GM21825 (cell line): ENCODE data around the gene AIFM1.

ENCODE experiments used
- ATAC-seq: cut with Tn5 transposase; IDR thresholded peaks from one replicate; pipeline ENCODE4 v1.9.1; 2021; ENCODE audit warnings: mild to moderate bottlenecking, moderate library complexity; ENCODE audit not compliant: unreplicated experiment

Gene AIFM1

DNA sequence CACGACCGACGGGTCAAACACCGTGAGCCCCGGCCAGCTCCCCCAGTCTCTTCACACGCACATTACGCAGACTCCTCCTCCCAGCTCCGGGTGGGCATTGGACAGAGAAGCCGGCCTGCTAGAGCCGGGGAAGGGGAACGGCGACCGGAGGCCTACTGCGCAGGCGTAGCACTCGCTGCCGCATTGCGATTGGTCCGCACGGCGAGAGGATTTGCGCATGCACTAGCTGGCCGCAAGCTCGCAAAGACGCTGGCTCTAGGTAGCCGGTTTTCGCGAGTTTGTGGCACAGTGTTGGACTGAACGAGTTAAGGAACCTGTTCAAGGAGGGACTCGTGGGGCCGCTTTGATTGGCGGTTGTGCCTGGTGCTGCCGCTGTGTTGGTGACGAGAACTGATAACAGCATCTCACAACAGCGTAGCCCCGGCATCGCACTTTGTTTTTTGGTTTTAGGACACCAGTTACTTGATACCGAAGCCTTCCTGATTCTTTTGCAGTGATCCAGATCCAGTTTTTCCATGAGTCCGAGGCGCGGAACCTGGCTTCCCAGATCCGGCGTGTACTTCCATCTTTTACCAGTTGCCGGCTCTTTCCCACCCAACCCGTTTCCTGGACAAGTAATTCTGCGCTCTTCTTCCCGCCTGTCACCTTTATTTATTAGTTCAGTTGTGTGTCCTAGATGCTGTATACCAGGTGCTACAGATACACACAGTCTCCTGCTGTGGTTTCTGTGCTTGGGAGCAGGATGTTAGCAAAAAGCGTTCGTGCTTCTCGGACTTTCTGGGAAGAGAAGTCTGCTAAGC lies at the start of gene AIFM1:
AIFM1 (minus strand) TSS at position 139 of the 800 bp plus-strand sequence. CDS start 185 bp downstream, outside the sequence.
- peak; percentile 85 for ATAC-seq

- ATAC-seq: no peak
Measured at GRCh38 chrX:130213376-130213775, 47.7 kb upstream of the AIFM1 start.

- ATAC-seq: no peak
Measured at GRCh38 chrX:130212371-130212770, 46.7 kb upstream of the AIFM1 start.

DNA sequence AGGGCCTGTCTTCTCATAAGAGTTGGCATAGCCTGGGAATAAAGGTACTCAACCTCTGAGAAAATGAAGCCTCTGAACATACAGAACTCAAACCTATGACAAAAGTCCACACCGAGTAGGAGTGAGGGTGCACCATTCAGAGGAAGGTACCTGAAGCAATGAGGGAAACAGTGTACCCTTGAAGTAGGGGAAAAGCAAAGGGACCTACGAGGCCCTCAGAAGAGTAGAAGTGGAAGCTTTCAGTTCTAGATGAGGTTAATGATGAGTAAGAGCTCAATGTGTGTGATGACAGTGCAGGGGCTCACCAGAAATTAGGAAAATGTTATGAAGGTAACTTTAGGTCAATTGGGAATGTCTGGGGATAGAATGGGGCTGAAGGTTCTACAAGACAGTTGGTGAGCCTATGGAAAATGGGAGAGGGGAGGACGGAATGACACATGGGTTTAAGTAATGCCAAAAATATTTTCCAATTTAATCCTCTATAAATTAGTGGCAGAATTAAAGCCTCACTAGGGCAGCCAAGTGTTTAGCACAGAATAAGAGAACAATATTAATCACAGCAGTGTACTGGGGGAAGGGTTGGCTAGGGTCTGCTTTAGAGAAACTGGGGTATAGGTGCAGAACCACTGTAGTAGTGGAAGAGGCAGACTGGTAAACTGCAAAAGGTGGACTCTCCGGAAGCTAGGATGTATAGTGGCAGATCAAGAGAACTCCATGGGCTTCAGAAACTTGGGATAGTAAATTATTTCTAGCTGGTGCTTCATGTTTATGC lies 46.0 kb upstream of the AIFM1 start:
- no peak for ATAC-seq

- ATAC-seq: no peak
Measured at GRCh38 chrX:130204647-130205046, 39.0 kb upstream of the AIFM1 start.

DNA sequence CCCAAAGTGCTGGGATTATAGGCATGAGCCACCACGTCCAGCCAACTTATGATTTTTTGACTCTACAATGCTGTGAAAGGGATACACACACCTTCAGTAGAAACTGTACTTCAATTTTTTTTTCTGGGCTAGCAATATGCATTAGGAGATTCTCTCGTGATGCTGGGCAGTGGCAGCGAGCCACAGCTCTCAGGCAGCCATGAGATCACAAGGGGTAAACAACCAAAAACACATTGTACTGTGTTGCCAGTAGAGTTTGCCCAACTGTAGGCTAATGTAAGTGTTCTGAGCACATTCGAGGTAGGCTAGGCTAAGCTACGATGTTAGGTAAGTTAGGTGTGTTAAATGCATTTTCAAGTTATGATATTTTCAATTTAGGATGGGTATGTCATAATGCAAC lies 31.8 kb upstream of the AIFM1 start:
- no peak for ATAC-seq

GRCh38 chrX:130196466-130196865 lies 30.8 kb upstream of the AIFM1 start:
- ATAC-seq: no peak

GRCh38 chrX:130190801-130191200 lies 25.2 kb upstream of the AIFM1 start:
- ATAC-seq: no peak

DNA sequence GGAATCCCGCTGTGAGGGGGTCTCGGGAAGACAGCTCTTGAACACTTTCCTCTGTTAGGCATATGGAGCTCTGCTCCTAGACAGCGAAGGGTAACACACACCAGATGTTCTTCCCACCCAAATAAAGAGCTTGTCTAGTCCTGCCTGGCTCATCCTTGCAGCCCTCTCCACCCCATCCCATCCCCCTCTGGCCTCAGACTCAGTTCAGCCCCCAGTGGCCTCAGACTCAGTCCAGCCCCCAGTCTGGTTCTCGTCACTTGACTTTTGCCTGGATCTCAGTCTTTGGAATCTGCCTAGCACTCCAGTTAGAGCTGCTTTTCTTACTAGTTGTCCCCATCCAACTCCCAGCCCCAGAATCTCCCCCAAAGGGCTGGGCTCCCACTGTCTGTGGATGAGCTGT lies 21.0 kb upstream of the AIFM1 start:
- no peak for ATAC-seq

GRCh38 chrX:130184857-130185256 lies 19.2 kb upstream of the AIFM1 start:
- no peak for ATAC-seq

- no peak for ATAC-seq
Measured at GRCh38 chrX:130184168-130184567, 18.5 kb upstream of the AIFM1 start.

- ATAC-seq: no peak
Measured at GRCh38 chrX:130179579-130180215, 14.1 kb upstream of the AIFM1 start.

DNA sequence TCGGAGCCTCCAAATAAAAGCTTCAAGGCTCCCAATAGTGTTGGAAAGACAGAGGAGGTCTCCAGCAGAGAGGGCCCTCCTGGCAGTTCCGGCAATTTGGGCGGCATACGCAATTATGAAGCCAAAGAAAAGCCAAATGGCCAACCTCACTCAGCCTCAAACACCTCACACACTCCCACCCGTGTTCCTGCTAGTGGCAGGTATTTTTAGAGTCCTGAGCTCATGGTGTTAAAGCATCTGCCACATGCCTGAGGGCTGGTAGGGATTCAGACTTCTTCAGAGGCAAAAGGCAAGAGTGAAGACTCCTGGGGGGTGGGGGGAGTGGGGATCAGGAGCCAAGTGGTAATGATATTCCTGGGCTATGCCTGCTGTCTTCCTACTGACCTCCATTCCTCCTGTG lies 13.5 kb upstream of the AIFM1 start:
- ATAC-seq: no peak

DNA sequence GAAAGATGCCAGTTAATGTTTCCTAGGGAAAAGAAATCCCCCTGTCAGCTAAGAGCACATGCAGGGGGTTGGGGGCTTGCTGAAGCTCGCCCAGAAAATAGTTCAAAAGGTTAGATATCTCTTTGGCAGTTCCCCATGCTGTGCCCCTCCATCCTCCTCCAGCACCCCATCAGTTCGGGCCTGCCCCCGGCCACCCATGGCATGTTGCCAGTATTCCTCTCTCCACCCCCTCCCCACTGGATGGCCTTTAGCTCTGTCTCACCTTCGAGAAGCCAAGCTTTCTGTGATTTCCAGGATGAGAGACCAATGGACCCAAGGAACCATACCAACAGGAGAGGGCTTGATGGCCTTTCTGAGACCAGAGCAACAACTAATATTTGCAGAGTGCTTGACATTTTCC lies 11.3 kb upstream of the AIFM1 start:
- no peak for ATAC-seq

DNA sequence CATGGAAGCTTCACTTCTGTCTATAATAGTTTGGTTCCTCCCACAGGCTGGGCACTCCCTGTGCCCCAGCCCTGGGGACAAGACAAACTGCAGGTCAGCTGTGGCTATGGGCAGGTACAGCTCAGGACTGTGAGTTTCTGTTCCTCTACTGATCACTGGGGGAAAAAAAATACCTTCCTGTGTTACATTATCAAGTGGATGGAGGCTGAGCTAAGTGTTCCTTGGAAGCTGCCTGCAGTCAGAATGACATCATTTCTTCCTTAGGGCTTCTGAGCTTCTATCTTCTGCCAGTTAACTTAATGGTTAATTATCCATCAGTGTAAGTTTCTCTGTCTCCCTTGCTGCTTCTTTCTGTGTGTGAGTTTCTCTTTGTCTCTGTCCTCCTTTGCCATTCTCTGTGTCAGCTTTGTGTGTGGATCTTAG lies 10.7 kb upstream of the AIFM1 start:
- peak; percentile 80 for ATAC-seq

- ATAC-seq: no peak
Measured at GRCh38 chrX:130174937-130175336, 9.3 kb upstream of the AIFM1 start.

DNA sequence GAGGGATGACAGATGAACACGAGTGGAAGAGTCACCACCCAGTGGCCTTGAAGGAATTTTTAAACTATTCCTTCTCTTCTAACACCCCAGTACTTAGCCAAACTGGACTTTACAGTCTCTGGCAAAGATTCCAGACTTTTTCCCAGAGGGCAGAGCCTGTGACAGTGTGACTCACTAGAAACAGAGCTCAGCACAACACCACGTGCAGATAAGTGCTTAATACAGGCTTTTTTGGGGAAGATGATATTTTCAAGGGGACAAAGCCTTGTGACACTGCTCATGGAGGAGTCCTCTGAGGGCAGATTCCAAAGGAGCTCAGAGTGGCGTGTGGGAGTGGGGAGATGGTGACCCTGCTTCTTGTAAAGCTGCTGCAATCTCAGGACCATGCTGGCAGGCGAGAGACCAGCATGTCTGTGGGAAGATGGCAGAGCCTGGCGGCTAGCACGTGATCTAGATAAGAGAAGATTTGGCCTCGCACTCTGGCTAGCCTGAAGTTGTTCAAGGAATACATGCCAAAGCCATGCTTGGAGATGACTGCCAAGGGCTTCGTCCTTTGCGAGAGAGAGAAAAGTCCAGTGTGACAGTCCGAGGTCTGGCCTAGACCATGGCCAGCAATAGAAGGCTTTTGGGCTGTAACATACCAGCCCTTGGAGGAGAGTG lies 8.5 kb upstream of the AIFM1 start:
- no peak for ATAC-seq

DNA sequence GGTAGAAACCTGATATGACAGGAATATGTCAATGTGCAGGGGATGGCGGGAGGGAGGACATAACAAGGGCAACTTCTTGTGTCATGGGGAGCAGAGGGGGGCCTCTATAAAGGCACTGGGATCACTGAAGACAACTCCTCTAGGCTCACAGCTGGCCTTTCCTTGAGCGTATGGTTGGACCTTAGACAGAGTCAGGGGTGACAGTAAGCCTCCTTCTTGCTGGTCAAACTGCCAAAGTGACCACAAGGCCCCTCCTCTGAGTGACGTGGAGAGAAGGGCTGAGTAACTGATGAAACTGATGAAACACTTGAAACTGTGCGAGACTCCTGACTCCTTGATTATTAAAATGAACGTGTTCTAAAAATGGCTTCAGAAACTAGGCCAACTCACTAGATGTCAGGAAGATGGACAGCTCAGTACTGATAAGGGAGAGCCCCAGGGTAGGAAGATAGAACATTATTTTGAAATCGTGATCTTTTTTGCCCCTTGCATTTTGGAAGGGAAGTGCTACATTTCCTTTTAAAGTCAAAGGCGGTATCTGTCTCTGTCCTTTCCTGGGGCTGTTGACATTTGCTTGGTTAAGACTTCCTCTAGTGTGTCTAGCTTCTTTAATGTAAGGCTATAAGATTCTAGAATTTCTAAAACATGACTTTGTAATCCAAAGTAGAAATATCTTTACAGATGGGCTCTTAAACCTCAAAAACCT lies 7.7 kb upstream of the AIFM1 start:
- peak; percentile 36 for ATAC-seq

GRCh38 chrX:130172127-130172845 lies 6.6 kb upstream of the AIFM1 start:
- ATAC-seq: no peak
